Thymus (tissue), 11 donors: ENCODE results near the gene TFIP11. TPM values are rescaled to one million over a fixed set of nuclear protein-coding genes. Genes with fewer than 3 reads are reported as not detected.
A peak's percentile ranks its signal among the peaks of the same experiment; 100 is the strongest.

Experiments
- DNase-seq, 9 donors: peaks; one replicate each; pipeline ENCODE4 v3.0.0-alpha.2; 2013; ENCODE audit warnings: low spot score in 9 of 9, low read depth in 6 of 9, missing footprints in 1 of 9
- H3K27ac ChIP-seq, 2 donors: one replicate each; pipeline ENCODE4 v1.5.1; 2013; ENCODE audit warnings: control low read depth in 1 of 2, low read depth in 1 of 2, low read length in 1 of 2, mild to moderate bottlenecking in 1 of 2, moderate library complexity in 1 of 2
- H3K27me3 ChIP-seq, 2 donors: one replicate each; pipeline ENCODE4 v1.5.1; 2013; ENCODE audit warnings: low read length in 1 of 2; ENCODE audit not compliant: control insufficient read depth in 2 of 2, insufficient read depth in 1 of 2
- H3K36me3 ChIP-seq, 2 donors: one replicate each; pipeline ENCODE4 v1.5.1; 2013; ENCODE audit warnings: low read length in 1 of 2, mild to moderate bottlenecking in 1 of 2, moderate library complexity in 1 of 2; ENCODE audit not compliant: control insufficient read depth in 2 of 2, insufficient read depth in 2 of 2
- H3K4me1 ChIP-seq, 2 donors: one replicate each; pipeline ENCODE4 v1.5.1; 2013; ENCODE audit warnings: low read length in 2 of 2; ENCODE audit not compliant: control insufficient read depth in 2 of 2, insufficient read depth in 2 of 2
- H3K4me3 ChIP-seq, 2 donors: one replicate each; pipeline ENCODE4 v1.5.1; 2013; ENCODE audit warnings: low read length in 2 of 2, control low read depth in 1 of 2, mild to moderate bottlenecking in 1 of 2
- H3K9me3 ChIP-seq, 2 donors: one replicate each; pipeline ENCODE4 v1.5.1; 2013; ENCODE audit warnings: low read length in 1 of 2, mild to moderate bottlenecking in 1 of 2; ENCODE audit not compliant: control insufficient read depth in 2 of 2, insufficient read depth in 1 of 2
- WGBS: extraction: QIAGEN DNeasy Blood & Tissue Kit; methylation state at CpG from one replicate; pipeline ENCODE4 v1.1.7; 2013; 5-methylcytosine and 5-hydroxymethylcytosine counted together
- polyA plus RNA-seq: library from polyadenylated mRNA; stranded (reverse); fragments of 200-250 nt; gene quantifications from one replicate; pipeline ENCODE4 v1.2.3, GENCODE V29; 2013
- total RNA-seq: library from RNA; stranded (reverse); fragments of 120-200 nt; gene quantifications from one replicate; pipeline ENCODE4 v1.2.4, GENCODE V29; 2013
- donor health status: healthy.

The TFIP11 gene
- total and polyA plus RNA-seq, 2 donors, result 32.9 to 39.6 TPM

DNA sequence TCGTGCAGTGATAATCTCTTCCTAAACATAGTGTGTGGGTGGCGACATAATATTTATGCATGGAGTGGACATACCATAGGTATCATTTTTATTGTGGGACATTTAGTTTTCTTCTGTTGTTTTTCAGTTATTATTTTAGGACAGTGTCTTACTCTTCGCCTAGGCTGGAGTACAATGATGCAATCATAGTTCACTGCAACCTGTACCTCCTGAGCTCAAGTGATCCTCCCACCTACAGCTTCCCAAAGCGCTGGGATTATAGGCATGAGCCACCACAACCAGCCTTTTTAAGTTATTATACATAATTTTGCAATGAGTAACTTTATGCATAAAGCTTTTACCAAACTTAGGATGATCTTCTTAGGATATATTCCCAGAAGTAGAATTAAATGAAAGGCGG, 25.9 kb downstream of the TFIP11 start:
- Histone ChIP-seq H3K27me3 (no peaks in the 10 kb centered on the region), H3K4me1 (peaks cover 25% of the 10 kb centered on the region in 2 donors), H3K9me3 (no peaks in the 10 kb centered on the region), H3K27ac (no peak overlapping the region), H3K4me3 (no peak overlapping the region), H3K36me3 (peaks cover 20 to 38% of the 10 kb centered on the region in 2 donors)
- WGBS, result 98% methylated on average over 5 of the region's 5 CpGs
- DNase-seq, result no peak

DNA sequence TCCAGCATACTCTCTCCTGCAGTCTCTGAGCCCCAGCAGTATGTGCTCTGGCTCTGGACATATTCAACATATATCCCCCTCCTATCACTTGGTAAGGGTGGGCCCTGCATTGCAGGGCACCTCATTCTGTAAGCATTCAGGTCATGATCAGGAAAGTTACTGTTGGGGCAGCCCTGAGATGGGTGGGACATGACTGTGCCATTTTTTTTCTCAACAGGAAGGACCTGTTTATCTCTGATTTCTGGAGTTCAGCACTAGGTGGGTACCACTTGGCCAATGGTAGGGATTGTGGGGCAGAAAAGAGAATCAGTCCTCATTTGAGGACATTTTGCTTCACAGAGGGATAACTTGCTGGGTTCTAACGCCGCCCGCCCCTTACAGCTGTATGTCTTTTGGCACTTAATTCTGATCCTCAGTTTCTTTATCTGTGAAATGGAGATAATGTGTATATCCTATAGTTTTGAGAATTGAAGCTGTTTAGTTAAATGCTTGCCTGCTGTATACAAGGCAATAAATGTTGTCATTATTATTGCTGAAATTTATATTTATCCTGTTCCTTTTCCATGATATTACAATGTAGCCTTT, 26.4 kb downstream of the TFIP11 start:
- Histone ChIP-seq H3K4me3 (no peak overlapping the region), H3K9me3 (no peaks in the 10 kb centered on the region), H3K4me1 (peaks cover 29 to 30% of the 10 kb centered on the region in 2 donors), H3K27me3 (no peaks in the 10 kb centered on the region), H3K27ac (no peak overlapping the region), H3K36me3 (peaks cover 18 to 33% of the 10 kb centered on the region in 2 donors)
- whole genome bisulfite sequencing, result 78% methylated on average over 3 of the region's 3 CpGs
- DNase-seq, result no peak

DNA sequence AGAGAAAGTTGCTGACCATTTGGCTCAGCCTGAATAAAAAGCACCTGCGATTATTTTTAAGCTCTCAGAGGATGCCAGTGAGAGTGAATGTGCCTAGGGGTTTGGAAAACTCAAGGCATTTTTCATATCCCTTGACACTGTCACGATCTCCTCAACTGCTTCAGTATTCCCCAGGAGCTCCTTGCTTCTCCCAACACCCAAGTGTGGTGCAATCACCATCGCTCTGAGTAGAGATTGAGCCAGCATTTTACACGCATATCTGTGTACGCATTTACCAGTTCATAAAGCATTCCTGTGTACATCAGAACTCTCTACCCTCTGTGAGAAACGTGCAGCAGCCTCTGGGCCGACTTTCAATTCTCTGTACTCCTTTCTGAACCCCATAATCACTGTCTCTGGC, 27.3 kb downstream of the TFIP11 start:
- peaks cover 18 to 24% of the 10 kb centered on the region in 2 donors for H3K36me3 ChIP-seq
- H3K27ac ChIP-seq, result no peak overlapping the region
- no peak overlapping the region for H3K4me3 ChIP-seq
- DNase-seq, result no peak
- WGBS, result 90% methylated on average over 7 of the region's 7 CpGs
- H3K9me3 ChIP-seq, result no peaks in the 10 kb centered on the region
- H3K27me3 ChIP-seq, result no peaks in the 10 kb centered on the region
- H3K4me1 ChIP-seq, result peaks cover 35 to 39% of the 10 kb centered on the region in 2 donors

DNA sequence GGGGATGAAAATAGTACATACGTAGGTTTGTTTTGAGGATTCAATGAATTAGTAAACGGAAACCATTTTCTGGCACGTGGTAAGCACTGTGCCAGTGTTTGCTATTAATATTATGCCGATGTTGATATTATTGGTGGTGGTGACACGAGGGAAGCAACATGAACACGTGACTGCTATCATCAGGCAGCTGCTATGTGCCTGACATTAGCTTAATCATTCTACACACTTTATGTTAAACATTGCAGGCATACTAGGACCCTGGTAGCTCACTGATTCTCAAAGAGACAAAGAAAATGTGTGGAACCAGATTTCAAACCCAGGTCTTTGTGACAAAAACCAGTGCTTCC, 27.9 kb downstream of the TFIP11 start:
- DNase-seq, result peak in 1 of 9 donors; percentile 13
- Histone ChIP-seq H3K27ac (peak overlapping the region in 1 of 2 donors; percentile 79), H3K9me3 (no peaks in the 10 kb centered on the region), H3K27me3 (no peaks in the 10 kb centered on the region), H3K36me3 (peaks cover 16 to 18% of the 10 kb centered on the region in 2 donors), H3K4me3 (peak overlapping the region; percentile 88 to 91), H3K4me1 (peaks cover 37 to 45% of the 10 kb centered on the region in 2 donors)
- 22% methylated on average over 6 of the region's 6 CpGs for WGBS

DNA sequence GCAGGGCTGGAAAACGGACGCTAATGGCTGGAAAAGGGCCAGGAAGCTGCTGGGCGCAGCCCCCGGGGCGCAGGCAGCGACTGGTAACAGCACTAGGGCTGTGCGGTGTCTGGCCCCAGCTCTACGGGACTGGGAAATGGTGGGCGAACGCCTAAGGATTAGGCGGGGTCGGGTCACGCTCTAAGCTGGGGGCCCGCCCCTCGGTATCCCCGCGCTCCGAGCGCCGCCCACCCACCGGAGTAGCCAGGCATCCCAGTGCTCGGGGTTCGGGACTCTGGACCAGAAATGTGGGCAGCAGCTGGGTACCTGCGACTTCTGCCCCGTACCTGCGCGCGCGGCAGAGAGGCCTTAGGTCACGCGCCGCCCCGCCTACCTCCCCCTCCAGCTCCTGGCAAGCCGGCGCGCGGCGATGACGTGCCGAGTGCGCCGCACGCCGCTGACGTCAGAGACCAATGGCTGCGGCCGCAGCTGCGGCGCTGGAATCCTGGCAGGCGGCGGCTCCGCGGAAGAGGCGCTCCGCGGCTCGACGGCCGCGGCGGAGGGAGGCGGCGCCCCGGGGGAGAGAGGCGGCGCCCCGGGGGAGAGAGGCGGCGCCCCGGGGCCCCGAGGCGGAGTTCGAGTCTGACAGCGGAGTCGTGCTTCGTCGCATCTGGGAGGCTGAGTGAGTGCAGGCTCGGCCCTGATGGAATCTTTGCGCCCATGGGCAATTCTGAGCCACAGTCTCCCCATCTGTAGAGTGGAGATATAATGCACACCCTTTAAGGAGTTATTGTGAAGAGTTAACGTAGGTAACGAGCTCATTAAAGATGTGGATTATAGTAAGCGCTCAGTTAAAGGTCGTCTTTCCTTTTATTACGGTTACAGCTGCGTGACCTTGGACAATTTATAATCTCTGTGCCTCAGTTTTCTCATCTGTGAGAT, 28.6 kb downstream of the TFIP11 start, which contains the start of the genes HPS4 and SRRD:
TSS of gene HPS4 (minus strand) at position 345 of the 921 bp plus-strand sequence. CDS start 2,021 bp downstream, outside the sequence.
TSS of gene SRRD (plus strand) at position 439 of the 921 bp plus-strand sequence. CDS start at position 453, 14 bp downstream.
- DNase-seq, result peak in 8 of 9 donors; percentile 80 to 96 (median 89)
- Histone ChIP-seq H3K4me3 (peak within 1 kb of the TSS; percentile 88 to 91), H3K36me3 (peaks cover 9 to 11% of the 10 kb centered on the region in 2 donors), H3K4me1 (peaks cover 37 to 52% of the 10 kb centered on the region in 2 donors), H3K27ac (peak within 1 kb of the TSS; percentile 92 to 97), H3K9me3 (no peaks in the 10 kb centered on the region), H3K27me3 (no peaks in the 10 kb centered on the region)
- WGBS, result under 1% methylated on average over 85 of the region's 85 CpGs

DNA sequence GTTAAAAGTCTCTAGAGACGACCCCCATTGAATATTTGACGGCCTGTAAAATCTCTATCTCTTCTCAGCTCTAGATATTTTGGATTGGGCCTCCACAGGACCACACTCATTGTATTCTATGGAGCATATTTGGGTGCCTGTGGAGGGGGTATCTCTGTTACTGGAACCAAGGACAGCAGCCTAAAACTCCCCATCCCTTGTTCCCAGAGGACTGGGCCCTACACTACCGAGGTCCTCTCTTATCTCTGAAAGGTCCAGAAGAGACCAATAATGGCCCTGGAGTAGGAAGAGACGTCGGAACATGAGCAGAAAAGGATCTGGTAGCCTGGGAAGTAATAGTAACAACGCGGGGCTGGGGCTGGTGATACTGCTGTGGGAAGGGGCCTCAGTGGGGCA, 29.2 kb downstream of the TFIP11 start:
- Histone ChIP-seq H3K27me3 (no peaks in the 10 kb centered on the region), H3K9me3 (no peaks in the 10 kb centered on the region), H3K4me1 (peaks cover 37 to 55% of the 10 kb centered on the region in 2 donors), H3K27ac (peak overlapping the region; percentile 92 to 97), H3K4me3 (peak overlapping the region; percentile 88 to 91), H3K36me3 (peaks cover 3 to 5% of the 10 kb centered on the region in 2 donors)
- peak in 1 of 9 donors; percentile 10 for DNase-seq
- WGBS, result 13% methylated on average over 7 of the region's 7 CpGs

DNA sequence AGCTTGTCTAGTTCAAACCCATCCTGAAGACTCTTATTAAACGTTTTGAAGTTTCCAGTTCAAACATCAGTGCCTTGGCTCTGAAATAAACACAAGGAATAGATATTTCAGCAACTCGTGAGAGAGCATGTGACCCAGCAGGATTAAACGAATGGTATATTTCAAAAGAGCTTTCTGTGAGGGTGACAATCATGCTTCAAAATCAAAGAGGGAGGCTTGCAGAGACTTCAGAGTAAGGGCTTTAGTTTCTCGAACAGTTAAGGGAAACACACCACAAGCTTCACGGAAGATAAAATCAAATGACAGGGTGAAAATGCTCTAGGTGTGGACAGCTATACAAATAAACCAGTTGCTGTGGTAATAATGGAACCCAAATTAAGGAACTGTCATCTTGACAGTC, 30.1 kb downstream of the TFIP11 start:
- no peaks in the 10 kb centered on the region for H3K36me3 ChIP-seq
- WGBS, result 7% methylated on average over 5 of the region's 5 CpGs
- H3K4me1 ChIP-seq, result peaks cover 37 to 55% of the 10 kb centered on the region in 2 donors
- H3K4me3 ChIP-seq, result peak overlapping the region; percentile 2 to 14
- H3K9me3 ChIP-seq, result no peaks in the 10 kb centered on the region
- H3K27ac ChIP-seq, result peak overlapping the region in 1 of 2 donors; percentile 92
- H3K27me3 ChIP-seq, result no peaks in the 10 kb centered on the region
- peak in 4 of 9 donors; percentile 15 to 58 (median 34) for DNase-seq

DNA sequence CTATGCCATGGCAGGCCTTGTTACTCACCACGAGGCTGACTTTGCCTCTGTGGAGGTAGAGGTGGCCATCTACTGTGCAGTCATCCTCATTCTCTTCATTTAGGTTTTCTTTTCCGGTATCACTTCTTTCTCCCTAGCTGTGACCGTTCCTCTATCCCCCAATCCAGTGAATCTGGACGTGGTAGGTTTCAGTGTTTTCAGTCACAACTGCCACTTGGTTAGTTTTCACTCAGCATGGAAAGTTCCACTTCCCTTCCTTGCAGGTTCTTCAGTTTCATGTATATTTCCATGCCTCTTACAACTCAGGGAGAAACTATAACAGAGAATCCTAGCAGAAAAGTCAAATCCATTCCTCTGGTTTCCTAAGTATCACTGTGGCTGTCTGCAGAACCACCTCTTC, 30.6 kb downstream of the TFIP11 start:
- WGBS, result 86% methylated on average over 4 of the region's 4 CpGs
- Histone ChIP-seq H3K4me1 (peaks cover 37 to 58% of the 10 kb centered on the region in 2 donors), H3K36me3 (no peaks in the 10 kb centered on the region), H3K27ac (peak overlapping the region in 1 of 2 donors; percentile 92), H3K4me3 (peak overlapping the region; percentile 2 to 14), H3K9me3 (no peaks in the 10 kb centered on the region), H3K27me3 (no peaks in the 10 kb centered on the region)
- peak in 1 of 9 donors; percentile 46 for DNase-seq
